Ascending aorta (tissue), 2 donors: Measurements from ENCODE around the gene CNNM3. TPM values are rescaled to one million over a fixed set of nuclear protein-coding genes. Genes with fewer than 3 reads are reported as not detected.

ENCODE experiments used
- DNase-seq, 2 donors: peaks; one replicate each; pipeline ENCODE4 v3.0.0-alpha.2; 2019; ENCODE audit warnings: low spot score in 2 of 2
- H3K27ac ChIP-seq, 2 donors: fragments of 200-600 bp; sonication (generic); one replicate each; pipeline ENCODE4 v1.5.1; 2016 to 2017; ENCODE audit warnings: mild to moderate bottlenecking in 1 of 2
- H3K27me3 ChIP-seq: fragments of 200-600 bp; sonication (generic); one replicate; pipeline ENCODE4 v1.5.1; 2017
- H3K36me3 ChIP-seq, 2 donors: fragments of 200-600 bp; sonication (generic); one replicate each; pipeline ENCODE4 v1.5.1; 2016
- H3K4me1 ChIP-seq, 2 donors: fragments of 200-600 bp; sonication (generic); one replicate each; pipeline ENCODE4 v1.5.1; 2016 to 2017; ENCODE audit warnings: mild to moderate bottlenecking in 1 of 2
- H3K4me3 ChIP-seq, 2 donors: fragments of 200-600 bp; sonication (generic); one replicate each; pipeline ENCODE4 v1.5.1; 2016 to 2017; ENCODE audit warnings: mild to moderate bottlenecking in 1 of 2
- H3K9me3 ChIP-seq, 2 donors: fragments of 200-600 bp; sonication (generic); one replicate each; pipeline ENCODE4 v1.5.1; 2016
- intact Hi-C: fragments of 100-400 bp; cut with DNase I; formaldehyde crosslinking; loops from one replicate; pipeline ENCODE4 v1.15.1; 2023
- total RNA-seq: library from RNA; depleted of rRNA; stranded (reverse); fragments of >200 nt; gene quantifications from one replicate; pipeline ENCODE4 v1.1.0, GENCODE V29; 2016
- TF ChIP-seq, protein P1 (sequence below), 3 experiments: fragments of 200-600 bp in 2 of 3; fragments of 450-650 bp in 1 of 3; sonication (generic) in 2 of 3; IDR thresholded peaks; one replicate each; pipeline ENCODE4 v1.5.1; 2016 to 2019; ENCODE audit warnings: antibody characterized with exemption in 3 of 3, mild to moderate bottlenecking in 1 of 3, moderate library complexity in 1 of 3

CNNM3 gene
- total RNA-seq, 1 donor from 2014 or later, result 24.5 TPM

DNA sequence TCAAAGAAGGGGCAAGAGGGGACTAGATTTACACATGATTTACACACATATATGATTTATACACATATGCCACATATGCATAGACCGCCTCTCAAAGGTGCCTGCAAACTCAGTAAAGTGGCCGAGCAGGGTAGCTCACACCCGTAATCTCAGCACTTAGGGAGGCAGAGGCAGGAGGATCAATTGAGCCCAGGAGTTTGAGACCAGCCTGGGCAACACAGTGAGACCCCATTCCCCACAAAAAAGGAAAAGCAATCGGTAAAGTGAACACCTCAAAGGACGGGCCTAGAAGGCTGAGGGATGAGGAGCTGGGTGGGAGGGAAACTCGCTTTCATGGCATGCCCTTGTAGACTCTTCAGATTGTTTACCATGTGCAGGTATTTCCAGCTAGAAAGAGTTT, 36.6 kb downstream of the CNNM3 start:
- Histone ChIP-seq H3K27me3 (no peaks in the 10 kb centered on the region), H3K36me3 (peaks cover 40 to 68% of the 10 kb centered on the region in 2 donors), H3K9me3 (no peaks in the 10 kb centered on the region), H3K4me3 (no peak overlapping the region), H3K27ac (no peak overlapping the region), H3K4me1 (peaks cover 3 to 9% of the 10 kb centered on the region in 2 donors)
- intact Hi-C loops, result no loop called here
- TF ChIP-seq, protein P1, sequence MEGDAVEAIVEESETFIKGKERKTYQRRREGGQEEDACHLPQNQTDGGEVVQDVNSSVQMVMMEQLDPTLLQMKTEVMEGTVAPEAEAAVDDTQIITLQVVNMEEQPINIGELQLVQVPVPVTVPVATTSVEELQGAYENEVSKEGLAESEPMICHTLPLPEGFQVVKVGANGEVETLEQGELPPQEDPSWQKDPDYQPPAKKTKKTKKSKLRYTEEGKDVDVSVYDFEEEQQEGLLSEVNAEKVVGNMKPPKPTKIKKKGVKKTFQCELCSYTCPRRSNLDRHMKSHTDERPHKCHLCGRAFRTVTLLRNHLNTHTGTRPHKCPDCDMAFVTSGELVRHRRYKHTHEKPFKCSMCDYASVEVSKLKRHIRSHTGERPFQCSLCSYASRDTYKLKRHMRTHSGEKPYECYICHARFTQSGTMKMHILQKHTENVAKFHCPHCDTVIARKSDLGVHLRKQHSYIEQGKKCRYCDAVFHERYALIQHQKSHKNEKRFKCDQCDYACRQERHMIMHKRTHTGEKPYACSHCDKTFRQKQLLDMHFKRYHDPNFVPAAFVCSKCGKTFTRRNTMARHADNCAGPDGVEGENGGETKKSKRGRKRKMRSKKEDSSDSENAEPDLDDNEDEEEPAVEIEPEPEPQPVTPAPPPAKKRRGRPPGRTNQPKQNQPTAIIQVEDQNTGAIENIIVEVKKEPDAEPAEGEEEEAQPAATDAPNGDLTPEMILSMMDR (IDR thresholded peaks at IDR 0.05), result no peak
- DNase-seq, result no peak

DNA sequence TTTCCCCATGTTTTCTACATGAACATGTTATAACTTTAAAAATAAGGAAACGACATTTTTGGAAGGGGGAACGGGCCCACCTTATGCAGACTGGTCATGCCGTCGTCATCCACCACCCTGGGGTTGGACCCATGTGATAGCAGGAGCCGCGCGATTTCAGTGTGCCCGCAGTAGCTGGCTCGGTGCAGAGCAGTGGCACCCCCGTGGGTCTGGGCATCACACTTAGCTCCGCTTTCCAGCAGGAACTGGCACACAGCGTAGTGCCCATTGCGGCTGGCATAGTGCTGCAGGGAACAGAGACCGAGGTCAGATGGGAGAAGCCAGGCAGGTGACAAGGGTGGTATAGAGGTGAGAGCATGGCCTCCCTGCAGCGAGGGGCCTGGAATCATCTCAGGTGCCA, 37.3 kb downstream of the CNNM3 start:
- no peaks in the 10 kb centered on the region for H3K9me3 ChIP-seq
- peaks cover 3 to 9% of the 10 kb centered on the region in 2 donors for H3K4me1 ChIP-seq
- DNase-seq, result no peak
- intact Hi-C loops, result no loop called here
- H3K36me3 ChIP-seq, result peaks cover 34 to 62% of the 10 kb centered on the region in 2 donors
- no peak overlapping the region for H3K4me3 ChIP-seq
- H3K27me3 ChIP-seq, result no peaks in the 10 kb centered on the region
- TF ChIP-seq, protein P1 (IDR thresholded peaks at IDR 0.05), result no peak
- H3K27ac ChIP-seq, result no peak overlapping the region

DNA sequence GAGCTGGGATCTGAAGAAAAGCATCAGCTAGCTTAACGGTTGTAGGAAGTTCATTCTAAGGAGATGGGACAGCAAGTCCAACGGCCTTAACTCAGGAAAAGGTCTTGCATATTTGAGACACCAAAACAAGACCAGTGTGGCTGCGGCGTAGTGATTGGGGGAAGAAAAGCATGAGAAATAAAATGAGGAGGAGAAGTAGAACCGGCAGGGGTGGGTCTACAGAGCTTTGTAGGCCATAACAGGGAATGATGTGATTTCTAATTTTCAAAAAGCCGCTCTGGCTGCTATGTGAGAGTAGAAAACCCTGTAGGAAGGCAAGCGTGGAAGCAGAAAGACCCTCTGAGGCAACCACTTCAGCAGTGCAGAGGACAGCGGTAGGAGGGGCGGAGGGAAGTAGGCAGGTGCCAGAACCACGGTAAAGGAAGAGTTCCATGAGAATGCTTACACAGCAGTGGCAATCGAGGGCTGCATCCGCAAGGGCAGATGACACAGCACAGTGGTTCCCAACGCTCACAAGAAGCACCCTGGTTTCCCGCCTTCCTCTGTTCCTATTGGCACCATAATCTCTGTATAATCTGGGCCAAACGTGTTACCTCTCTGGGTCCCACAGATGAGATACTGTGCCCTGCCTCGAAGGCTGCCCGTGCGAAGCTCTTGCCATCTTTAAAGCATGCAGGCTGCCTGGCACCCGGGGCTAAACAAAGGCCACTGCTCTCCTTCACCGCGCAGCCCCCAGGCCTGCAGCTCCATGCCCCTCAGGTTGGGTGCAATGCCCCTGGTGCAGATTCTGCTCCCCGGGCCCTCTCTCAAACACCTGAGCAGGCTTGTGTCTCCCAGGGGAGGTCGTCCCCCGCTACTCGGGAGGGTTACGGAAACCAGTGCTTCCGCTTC, 41.0 kb downstream of the CNNM3 start:
- H3K9me3 ChIP-seq, result no peaks in the 10 kb centered on the region
- peaks cover 3 to 22% of the 10 kb centered on the region in 2 donors for H3K4me1 ChIP-seq
- DNase-seq, result no peak
- intact Hi-C loops, result loop anchor here (2.0 kb wide), 1 partner anchor 72 kb away; no protein-coding TSS in a partner anchor
- no peaks in the 10 kb centered on the region for H3K27me3 ChIP-seq
- peak overlapping the region; percentile 63 to 84 for H3K4me3 ChIP-seq
- H3K27ac ChIP-seq, result peak overlapping the region; percentile 61 to 79
- H3K36me3 ChIP-seq, result peaks cover 30 to 49% of the 10 kb centered on the region in 2 donors
- TF ChIP-seq, protein P1 (IDR thresholded peaks at IDR 0.05), result no peak

DNA sequence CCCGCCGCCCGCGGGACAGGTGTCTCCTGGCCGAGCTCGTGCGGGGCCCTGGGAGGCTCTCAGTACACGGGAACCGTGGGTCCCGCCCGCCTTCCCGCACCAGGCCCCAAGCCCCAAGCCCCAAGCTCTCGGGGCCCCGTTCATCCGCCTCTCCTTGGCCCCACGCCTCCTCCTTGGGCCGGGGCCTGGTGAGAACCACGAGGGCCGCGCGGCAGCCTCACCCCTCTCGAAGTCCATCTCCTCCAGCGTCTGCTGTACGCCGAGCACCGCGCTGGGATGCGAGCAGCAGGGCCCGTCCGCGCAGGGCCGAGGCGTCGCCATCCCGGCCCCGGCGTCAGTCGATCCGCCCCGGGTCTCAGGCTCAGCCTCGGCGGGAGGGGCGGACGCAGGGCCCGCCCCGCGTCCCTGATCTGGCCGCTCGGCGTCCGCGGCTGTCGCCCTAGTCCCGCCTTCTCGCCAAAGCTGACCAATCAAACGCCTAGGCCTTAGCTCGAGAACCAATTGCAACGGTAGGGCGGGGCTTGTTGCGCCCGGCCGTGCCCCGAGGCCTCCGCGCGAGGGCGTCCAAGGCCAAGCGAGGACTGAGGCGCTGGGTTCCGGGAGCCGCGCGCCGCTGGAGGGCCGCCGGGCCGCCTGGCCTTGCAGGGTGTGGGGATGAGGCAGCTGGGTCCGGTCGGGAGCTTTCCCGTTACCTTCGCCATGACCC, 41.8 kb downstream of the CNNM3 start, which contains the start of gene ANKRD39:
Gene ANKRD39, minus strand, starts transcription at position 350 of the 706 bp plus-strand sequence. Its CDS starts 29 bp downstream, at position 321.
- Histone ChIP-seq H3K4me3 (peak within 1 kb of the TSS; percentile 63 to 84), H3K9me3 (no peaks in the 10 kb centered on the region), H3K36me3 (peaks cover 29 to 47% of the 10 kb centered on the region in 2 donors), H3K4me1 (peaks cover 3 to 22% of the 10 kb centered on the region in 2 donors), H3K27ac (peak within 1 kb of the TSS; percentile 78 to 79), H3K27me3 (no peaks in the 10 kb centered on the region)
- intact Hi-C loops, result loop anchor here (1.0 to 2.0 kb wide), 6 partner anchors 11 to 97 kb away; partner anchors contain the start of genes CNNM3 and CNNM4
- TF ChIP-seq, protein P1 (IDR thresholded peaks at IDR 0.05), result peak; percentile 81 to 94 (median 83)
- DNase-seq, result peak; percentile 95 to 99

DNA sequence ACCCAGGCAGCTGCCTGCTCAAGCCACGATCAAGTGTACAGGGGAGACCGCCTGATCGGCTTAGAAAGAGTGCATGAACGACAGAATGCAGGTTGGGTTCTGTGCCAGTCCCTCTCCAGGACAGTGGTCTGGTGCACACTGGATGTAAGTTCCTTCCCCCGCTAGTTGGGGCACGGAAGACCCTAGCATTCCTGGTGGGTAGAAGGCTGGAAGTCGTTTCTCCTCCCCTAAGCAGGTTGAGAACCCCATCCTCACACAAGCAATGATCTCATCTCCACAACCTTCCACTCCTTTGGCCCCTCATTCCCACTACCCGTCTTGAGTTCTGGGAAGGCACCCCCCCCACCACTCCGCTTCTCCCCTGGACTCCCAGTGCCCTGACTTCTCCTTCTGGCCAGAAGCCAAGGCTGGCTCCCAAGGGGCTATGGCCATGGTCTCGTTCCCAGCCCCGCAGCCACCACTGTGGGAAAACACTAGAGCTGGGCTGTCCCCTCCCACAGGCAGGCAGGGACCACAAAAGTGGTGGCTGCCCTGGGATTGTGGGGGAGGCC, 43.1 kb downstream of the CNNM3 start:
- Histone ChIP-seq H3K4me1 (peaks cover 3 to 22% of the 10 kb centered on the region in 2 donors), H3K9me3 (no peaks in the 10 kb centered on the region), H3K27me3 (no peaks in the 10 kb centered on the region), H3K4me3 (peak overlapping the region in 1 of 2 donors; percentile 84), H3K36me3 (peaks cover 38 to 47% of the 10 kb centered on the region in 2 donors), H3K27ac (peak overlapping the region; percentile 73 to 78)
- TF ChIP-seq, protein P1 (IDR thresholded peaks at IDR 0.05), result no peak
- DNase-seq, result peak in 1 of 2 donors; percentile 84
- intact Hi-C loops, result loop anchor here (2.0 kb wide), 1 partner anchor 98 kb away; the partner anchor contains the start of gene CNNM4
